Esophagus squamous epithelium (tissue), 4 donors: ENCODE results near the gene SCRN1.

Source experiments
- POLR2A ChIP-seq, 4 donors: fragments of 450-650 bp; IDR thresholded peaks; one replicate each; pipeline ENCODE4 v1.6.1; 2017; ENCODE audit warnings: antibody characterized with exemption in 4 of 4, mild to moderate bottlenecking in 4 of 4, moderate library complexity in 3 of 4
- TF ChIP-seq, protein P1 (sequence below), 6 experiments: fragments of 450-650 bp in 4 of 6; fragments of 200-600 bp in 2 of 6; sonication (generic) in 2 of 6; IDR thresholded peaks; one replicate each; pipeline ENCODE4 v1.5.1; 2016 to 2019; ENCODE audit warnings: antibody characterized with exemption in 6 of 6, mild to moderate bottlenecking in 4 of 6, moderate library complexity in 4 of 6

DNA sequence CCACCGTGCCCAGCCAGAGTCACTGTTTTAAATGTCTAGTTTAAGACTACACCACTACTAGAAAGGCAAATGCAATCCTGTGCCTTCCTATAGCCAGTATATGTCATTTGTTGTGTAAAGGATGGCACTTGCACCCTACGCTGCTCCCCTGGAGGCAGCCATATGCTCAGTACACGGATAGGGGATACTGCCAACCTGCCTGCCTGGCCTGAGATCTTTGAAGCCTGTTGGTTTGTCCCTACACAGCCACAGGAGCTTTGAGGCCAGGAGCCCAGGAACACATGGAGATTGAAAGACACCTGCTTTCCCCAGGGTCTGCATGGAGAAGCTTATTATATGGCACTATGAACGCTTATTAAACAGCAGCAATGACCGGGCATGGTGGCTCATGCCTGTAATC is 2.3 kb upstream of the SCRN1 start:
- TF ChIP-seq, protein P1, sequence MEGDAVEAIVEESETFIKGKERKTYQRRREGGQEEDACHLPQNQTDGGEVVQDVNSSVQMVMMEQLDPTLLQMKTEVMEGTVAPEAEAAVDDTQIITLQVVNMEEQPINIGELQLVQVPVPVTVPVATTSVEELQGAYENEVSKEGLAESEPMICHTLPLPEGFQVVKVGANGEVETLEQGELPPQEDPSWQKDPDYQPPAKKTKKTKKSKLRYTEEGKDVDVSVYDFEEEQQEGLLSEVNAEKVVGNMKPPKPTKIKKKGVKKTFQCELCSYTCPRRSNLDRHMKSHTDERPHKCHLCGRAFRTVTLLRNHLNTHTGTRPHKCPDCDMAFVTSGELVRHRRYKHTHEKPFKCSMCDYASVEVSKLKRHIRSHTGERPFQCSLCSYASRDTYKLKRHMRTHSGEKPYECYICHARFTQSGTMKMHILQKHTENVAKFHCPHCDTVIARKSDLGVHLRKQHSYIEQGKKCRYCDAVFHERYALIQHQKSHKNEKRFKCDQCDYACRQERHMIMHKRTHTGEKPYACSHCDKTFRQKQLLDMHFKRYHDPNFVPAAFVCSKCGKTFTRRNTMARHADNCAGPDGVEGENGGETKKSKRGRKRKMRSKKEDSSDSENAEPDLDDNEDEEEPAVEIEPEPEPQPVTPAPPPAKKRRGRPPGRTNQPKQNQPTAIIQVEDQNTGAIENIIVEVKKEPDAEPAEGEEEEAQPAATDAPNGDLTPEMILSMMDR (IDR thresholded peaks at IDR 0.05): no peak
- TF ChIP-seq POLR2A (IDR thresholded peaks at IDR 0.05): no peak
